Stimulated activated CD4-positive, alpha-beta T cell treated with anti-CD3 and anti-CD28 coated beads, Interleukin-4, amount 100 ng/mL, for 48 hours (primary cell): ENCODE measurements around the gene MINPP1.

Source experiments
- DNase-seq, 2 donors: peaks; one replicate each; pipeline ENCODE4 v3.0.0-alpha.2; 2020; ENCODE audit warnings: low read depth in 2 of 2

Gene MINPP1

GRCh38 chr10:87523731-87524130, 19.0 kb downstream of the MINPP1 start:
- DNase-seq: no peak

DNA sequence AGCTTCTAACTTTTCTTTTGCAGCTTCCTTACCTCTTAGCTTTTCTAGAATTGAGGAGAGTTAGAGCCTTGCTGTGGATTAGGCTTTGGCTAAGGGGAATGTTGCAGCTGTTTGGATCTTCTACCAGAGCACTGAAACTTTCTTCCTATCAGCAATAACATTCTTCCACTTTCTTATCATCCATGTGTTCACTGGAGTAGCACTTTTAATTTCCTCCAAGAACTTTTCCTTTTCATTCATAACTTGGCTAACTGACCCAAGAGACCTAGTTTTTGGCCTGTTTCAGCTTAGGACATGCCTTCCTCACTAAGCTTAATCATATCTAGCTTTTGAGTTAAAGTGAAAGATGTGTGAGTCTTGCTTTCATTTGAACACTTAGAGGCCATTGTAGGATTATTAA, 19.6 kb downstream of the MINPP1 start:
- no peak for DNase-seq

GRCh38 chr10:87531908-87532622, 27.4 kb downstream of the MINPP1 start:
- no peak for DNase-seq

- DNase-seq: no peak
Observed at GRCh38 chr10:87532696-87533095, 28.0 kb downstream of the MINPP1 start.

GRCh38 chr10:87534173-87534858, 29.6 kb downstream of the MINPP1 start:
- DNase-seq: no peak

GRCh38 chr10:87538092-87539015, 33.7 kb downstream of the MINPP1 start:
- DNase-seq: no peak

DNA sequence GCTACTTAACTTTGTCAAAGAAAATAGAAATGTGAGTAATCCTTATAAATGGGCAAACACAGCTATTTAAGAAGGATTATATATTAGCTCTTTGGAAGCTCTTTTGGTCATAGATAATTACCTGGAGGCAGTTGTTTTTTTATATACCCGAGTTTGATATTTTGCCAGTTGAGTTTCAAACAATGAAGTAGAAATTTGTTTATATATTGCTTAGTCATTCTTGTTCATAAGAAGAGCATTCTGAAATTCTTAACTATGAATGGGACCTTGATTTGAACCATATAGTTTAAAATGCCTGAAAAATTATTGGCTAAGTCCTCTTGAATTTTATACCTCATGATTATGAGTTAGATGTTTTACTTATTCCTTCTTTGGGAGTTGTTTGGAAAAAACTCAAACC, 36.4 kb downstream of the MINPP1 start:
- no peak for DNase-seq

GRCh38 chr10:87544721-87545120, 40.0 kb downstream of the MINPP1 start:
- no peak for DNase-seq

DNA sequence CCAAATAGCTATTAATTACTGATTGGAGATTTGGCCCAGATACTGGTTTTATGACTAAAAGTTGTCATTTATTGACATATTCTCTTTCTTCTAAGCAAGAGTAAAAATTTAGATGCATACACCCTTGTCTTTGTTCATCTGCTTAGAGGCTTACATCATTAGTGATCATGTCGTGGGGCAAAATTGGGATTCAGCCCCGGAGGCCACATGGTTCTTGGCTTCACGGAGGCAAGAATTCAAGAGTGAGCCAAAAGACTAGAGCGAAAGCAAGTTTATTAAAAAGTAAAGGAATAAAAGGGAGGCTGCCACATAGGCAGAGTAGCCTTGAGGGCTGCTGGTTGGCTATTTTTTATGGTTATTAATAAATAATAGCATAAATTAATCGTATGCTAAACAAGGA, 41.1 kb downstream of the MINPP1 start:
- DNase-seq: no peak

DNA sequence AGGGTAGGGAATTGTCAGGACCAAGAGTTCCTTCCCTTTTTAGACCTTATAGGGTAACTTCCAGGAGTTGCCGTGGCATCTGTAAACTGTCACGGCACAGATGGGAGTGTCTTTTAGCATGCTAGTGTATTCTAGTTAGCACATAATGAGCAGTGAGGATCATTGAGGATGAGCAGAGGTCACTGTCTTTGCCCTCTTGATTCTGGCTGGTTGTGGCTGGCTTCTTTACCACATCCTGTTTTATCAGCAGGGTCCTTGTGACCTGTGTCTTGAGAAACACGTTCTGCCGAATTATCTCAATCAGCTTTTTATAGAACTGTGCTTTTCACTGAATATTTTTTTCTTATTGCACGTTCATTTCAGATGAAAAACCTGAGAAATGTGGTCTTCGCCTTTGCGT, 41.5 kb downstream of the MINPP1 start:
- no peak for DNase-seq

DNA sequence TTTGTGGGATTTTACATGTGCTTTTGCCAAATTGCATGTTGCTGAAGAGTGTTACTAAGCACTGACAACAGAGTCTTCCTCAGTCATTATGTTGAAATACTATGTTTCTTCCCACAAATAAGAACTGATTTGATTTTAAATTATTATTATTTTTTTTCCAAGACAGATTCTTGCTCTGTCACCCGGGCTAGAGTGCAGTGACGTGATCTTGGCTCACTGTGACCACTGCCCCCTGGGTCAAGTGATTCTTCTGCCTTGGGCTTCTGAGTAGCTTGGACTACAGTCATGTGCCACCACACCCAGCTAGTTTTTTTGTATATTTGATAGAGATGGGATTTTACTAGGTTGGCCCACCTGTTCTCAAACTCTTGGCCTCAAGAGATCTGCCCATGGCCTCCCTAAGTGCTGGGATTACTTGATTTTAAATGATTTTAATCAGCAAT, 42.3 kb downstream of the MINPP1 start:
- DNase-seq: no peak

DNA sequence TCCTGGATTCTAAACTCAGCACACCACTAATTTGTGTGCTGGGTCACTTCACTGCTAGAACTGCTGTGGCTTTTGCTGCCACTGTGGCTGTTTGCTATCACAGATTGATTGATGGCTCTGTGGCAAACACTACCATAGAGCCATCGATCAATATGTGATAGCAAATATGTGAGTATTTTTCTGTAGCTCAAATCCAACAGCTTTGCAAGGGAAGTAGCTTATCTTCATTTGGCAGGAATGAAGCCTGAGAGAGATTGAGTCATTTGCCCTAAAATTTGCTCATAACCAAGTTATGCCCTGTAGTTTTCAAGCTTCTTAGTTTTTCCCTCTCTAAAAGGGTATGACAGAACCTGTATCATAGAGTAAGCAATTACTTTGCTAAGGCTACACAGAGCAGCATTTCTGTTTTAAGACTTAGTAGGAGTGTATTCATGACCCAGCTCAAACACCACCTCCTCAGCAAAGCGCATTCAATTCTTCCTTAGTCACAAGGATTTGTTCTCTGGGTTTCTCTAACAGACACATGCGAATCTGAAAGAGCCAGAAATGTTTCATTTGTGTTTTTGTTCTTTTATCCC, 43.1 kb downstream of the MINPP1 start:
- no peak for DNase-seq

DNA sequence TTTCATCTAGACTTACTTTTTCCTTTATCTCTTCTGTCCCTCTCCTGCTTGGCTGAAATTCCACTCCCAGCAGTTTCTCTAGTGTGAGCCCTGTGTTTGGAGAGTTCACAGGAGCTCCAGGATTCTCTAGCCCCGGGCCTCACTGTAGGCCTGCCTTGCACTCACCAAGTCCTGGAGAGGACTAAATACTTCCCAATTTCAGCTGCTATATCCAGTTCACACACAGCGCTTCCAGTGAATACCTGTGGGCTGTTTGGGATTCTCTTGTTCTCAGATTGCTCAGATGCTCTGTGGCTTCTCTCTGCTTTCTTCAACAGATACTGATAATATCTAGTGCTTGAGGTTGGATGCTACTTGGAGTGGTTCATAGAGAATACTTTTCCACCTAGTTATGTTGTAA, 46.0 kb downstream of the MINPP1 start:
- DNase-seq: no peak

DNA sequence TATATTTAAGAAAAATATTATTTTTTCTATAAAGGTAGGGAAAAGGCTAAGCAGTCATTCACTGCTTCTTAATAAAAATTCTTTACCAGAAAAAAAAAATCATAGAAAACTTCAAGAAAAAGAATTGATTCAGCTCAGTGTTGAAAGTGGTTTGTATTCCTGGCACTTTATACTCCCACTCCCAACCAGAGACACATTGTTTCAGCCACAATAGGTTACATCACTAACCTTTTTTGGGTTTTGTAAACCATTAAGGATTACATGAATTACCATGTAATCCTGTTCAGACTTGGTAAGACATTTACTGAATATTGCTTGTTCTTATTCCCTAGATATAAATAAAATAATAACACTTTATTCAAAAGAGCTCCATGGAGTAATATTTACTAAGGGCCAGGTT, 46.6 kb downstream of the MINPP1 start:
- DNase-seq: no peak

GRCh38 chr10:87552248-87552929, 47.7 kb downstream of the MINPP1 start:
- DNase-seq: no peak

DNA sequence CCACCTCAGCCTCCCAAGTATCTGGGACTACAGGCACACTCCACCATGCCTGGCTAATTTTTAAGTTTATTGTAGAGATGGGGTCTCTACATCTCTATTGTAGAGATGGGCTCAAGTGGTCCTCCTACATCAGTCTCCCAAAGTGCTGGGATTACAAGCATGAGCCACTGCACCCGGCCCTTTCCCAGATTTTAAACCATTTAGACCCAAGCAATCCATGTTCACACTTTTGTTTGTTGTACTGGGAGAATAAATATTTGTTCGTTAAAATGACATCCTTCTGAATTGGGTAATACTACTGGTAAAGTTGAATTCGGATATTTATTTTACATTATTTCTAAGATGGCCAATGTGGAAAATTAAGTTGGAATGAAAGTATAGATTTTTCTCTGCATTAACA, 52.7 kb downstream of the MINPP1 start:
- DNase-seq: no peak

- no peak for DNase-seq
Observed at GRCh38 chr10:87558333-87558732, 53.6 kb downstream of the MINPP1 start.

- no peak for DNase-seq
Observed at GRCh38 chr10:87559392-87559791, 54.7 kb downstream of the MINPP1 start.

DNA sequence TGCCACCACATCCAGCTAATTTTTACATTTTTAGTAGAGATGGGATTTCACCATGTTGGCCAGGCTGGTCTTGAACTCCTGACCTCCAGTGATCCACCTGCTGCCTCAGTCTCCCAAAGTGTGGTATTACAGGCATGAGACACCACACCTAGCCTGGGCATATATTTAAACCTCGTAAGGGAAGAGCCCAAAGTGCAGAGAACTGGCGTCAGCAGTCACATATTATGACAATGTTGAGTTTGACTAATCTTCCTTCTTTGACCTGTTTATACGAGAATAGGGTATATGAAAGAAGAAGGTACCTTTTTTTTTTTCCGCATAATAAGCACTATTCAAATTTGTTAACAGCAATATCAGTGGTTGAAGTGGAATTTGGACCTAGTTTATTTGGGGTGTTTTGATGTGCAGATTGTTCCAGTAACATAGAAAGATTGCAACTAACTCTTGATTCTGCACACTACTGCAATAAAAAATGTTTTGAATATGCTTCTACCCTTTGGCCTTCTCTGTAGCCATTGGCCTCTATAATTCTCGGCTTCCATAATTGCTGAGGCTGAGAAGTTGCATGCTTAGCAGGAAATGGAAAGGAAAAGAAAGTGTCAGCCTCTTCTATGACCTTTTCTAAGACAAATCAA, 55.9 kb downstream of the MINPP1 start:
- no peak for DNase-seq

DNA sequence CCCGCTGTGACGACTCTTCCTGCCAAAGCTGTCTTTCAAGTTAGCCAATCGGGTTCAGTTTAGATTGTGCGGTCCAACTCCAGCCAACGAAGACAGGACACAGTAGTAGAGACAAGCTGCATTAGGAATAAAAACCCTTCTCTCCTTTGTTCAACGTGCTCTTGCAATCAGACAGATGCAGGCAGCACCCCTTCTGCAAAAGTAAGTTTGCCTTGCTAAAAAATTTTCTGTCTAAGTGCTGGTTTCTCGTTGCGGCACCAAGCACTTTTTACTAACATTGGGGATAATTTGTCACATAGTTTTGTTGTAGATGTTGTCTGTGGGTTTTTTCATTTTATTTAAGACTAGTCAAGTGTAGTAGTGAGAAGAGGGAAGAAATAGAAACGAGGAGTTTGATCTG, 58.1 kb downstream of the MINPP1 start:
- DNase-seq: no peak

DNA sequence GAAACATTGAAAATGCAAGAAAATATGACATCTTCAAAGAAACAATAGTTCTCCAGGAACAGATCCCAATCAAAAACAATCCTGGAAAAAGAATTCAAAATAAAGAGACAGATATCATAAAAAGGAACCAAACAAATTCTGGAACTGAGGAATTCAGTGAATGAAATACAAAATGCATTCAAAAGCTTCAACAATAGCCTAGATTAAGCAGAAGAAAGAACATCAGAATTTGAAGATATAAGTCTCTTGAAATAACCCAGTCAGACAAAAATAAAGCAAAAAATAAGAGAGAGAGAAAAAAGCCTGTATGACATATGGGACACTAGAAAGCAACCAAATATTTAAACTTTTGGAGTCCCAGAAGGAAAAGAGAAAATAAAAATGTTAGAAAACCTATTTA, 60.3 kb downstream of the MINPP1 start:
- DNase-seq: no peak
